Cortex of kidney (tissue), 1 donor: ENCODE data around the gene BTBD9.

ENCODE experiments used
- DNase-seq: peaks from one replicate; lab custom pipeline; 2025; lab: John Stamatoyannopoulos, UW

The BTBD9 gene

DNA sequence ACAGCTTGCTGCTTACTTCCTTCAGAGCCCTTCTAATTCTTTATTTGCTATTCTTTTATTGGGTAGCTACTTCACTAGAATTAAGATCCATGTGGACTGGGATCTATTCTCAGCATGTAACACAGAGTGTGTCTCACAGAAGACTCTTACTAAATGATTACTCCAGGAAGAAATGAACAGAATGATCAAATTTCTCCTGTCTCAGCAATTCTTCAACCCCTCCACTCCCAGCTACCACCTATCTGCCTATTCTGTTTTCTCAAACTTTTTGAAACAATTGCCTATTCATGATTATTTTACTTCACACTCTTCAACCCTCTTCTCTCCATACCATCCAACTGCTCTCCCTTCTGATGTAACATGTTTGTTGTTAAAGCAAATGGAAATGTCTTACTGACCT is 132.6 kb downstream of the BTBD9 start:
- DNase-seq = no peak

DNA sequence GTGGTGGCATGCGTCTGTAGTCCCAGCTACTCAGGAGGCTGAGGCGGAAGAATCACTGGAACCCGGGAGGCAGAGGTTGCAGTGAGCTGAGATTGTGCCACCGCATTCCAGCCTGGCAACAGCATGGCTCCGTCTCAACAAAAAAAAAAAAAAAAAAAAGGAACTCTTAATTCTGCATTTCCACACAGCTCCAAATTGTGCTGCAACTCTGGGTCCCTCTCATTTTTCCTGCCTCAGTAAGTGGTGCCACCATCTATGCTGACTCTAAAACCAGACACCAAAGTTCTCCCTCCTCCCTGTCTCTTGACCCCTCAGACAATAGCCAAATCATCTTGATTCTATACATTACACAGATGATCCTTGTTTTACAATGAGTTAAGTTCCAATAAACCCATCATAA is 133.9 kb downstream of the BTBD9 start:
- DNase-seq = no peak

DNA sequence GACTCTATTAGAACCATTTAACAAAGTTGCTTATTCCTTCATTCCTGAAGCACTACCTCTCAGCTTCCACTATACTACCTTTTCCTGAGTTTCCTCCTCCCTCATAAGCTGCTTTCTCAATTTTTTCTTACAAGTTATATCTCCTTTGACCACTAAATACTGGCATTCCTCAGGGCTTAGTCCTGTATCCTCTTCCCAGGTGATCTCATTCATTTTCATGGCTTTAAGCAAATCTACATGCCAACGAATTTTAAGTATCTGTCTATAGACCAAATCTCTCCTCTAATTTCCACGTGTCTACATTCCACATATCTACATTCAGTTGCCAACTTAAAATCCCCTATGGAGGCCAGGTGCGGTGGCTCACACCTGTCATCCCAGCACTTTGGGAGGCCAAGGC is 134.7 kb downstream of the BTBD9 start:
- no peak for DNase-seq

DNA sequence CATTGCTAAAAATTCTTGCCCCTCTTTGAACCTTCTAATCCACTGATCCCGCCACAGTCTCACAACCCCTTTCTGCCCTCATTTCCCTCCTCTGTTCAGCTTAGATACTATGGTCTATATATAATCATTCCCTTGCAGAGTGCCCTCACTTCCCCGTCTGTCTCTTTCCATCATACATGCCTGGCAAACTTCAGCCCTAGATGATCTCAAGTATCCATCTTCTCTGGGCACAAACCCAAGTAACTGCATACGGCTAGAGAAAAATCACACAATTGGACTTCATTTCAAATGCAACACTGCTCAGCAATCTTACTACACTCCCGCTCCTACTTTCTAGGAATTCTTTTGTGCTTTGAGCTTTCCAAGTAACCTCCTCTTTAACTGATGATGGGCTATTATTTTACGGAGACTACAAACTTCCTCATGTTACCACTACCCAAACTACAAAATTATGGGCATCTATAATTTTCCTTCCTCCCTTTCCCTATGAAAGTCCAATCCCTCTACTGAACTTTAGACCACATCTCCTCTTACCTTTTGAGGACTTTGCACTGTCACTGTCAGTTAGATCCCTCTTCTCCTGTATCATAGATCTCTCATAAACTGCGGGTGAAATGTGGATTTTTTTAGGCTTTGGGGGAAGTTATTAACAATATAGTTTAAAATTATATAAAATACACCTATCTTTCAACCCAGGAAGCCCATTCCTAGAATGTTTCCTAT is 135.6 kb downstream of the BTBD9 start:
- no peak for DNase-seq

DNA sequence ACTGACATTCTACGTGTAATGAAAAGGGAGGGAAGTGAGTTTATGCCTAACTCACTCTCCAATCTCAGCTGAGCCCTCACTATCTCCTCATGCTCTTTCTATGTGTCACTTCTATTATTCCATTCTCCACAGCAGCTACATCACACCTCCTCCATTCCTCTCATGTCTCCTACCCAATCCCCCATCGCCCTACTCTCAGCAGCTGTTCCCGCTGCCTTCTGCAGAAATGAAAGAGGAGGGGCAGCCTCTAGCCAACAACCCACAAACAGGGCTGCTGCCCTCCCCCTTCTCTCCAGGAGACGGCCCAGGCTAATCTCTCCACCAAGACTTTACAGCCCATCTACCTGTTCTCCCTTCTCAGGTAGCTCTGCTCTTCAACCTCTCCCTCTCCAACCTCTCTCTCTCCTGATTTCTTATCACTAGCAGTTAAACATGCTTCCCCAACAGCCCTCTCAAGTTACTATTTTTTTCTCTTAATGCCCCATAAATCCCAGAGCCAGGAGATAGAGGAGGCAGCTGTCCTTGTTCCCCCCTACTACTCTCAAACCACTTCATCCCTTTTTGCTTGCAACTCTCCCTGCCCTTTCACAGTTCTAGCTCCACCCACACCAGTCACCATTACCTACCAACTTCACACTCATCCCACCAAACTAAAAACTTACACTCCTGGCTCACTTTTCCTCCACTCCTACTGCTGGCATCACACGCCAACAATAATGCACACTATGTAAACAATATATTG is 136.5 kb downstream of the BTBD9 start:
- no peak for DNase-seq

DNA sequence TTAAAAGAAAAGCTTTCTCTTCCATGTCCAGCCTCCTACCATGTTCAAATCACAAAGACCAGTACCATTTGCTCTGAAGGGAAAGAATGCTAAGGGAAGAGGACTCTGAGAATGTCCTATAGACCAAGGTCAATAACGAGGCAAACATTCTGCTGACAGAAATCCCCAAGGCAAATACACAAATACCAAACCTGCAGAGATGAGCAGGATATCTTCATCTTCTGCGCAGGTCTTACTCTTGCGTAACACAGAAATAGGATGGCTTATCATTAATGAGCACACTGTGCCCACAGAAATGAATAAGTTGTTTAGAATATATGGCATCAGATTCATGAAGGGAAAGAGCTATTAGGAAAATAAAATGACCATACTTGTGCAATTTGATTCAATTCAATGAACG is 137.3 kb downstream of the BTBD9 start:
- DNase-seq = no peak

DNA sequence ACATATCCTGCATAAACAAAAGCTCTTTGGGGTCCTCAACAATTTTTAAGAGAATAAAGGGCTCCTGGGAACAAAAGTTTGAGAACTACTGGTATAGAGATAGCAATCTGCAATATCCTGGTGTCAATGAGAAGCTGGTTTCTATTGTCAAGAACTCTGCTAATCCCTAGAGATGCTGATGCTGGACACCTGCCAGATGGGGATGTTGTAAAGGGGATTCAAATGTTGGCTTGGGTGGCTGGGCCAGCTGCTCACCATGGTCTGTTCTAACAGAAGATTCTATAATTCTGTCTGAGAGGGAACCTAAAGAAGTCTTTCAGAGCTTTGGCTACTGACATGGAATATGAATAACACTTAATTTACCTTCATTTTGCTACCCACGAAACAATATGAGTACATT is 137.8 kb downstream of the BTBD9 start:
- no peak for DNase-seq

DNA sequence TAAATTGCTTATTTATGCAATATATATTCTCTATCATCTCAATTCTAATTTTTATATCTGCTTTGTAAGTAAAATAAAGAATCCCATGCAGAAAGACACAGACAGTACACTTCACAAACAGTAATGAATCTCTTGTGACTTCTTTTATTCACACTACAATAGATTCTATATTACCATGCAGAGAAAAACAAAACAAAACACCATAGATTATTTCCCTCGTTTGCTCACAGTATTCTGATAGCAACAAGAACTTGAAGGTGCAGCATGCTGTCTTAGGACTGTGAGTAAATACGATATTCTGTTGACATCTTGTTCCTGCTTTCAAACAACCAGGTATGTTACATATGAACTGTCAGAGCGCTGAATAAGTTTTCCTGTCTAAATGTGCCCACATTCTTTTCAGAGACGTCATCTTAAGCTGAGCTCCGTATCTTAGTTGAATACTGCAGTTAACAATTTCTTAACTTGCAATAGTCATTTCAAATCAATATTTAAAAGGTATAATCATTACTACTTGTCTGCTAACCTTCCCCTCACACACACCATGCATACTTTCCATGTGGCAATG is 140.1 kb downstream of the BTBD9 start:
- DNase-seq = no peak

DNA sequence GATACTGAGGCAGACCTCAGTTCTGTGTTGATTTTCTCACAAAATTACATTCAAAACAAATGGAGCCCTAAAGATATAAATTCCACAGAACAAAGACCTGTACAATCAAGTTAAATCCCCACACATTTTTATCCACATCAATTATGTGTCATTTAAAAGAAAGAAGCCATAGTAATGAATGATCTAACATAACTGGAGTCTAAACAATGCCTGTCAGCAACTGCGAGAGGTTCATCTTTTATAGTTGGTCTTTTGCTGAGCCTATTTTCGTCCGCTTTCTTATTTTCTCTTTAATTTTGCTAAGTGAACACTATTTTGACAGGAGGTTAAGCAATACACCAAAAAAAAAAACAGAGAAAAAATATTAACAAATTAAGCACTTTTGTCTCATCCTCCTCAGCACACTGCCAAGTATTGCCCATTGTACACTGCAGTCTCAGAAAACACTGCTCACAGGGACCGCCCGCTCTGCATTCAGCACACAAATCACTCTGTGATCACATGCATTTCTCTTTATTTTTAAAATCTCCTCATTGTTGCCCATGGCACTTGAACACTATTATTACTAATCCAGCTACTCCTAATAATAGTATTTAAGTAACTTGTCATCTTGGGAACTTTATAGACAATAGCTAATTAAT is 140.8 kb downstream of the BTBD9 start:
- DNase-seq = no peak

DNA sequence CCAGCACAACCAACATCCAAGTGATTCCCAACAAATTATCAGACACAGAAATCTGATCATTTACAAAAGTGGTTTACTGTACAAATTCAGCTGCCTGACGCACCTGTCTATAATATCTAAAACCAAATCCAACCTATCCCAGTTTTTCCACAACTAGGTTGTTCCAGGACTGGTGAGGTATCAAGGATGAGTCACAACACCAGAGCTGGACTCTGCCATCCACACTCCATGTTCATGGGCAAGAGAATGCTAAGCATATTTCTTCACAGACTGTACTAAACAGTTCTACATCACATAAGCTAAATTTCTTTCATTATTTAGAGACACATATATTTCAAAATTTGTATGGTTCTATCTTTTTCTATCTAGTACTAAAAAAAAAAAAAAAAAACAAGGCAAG is 141.6 kb downstream of the BTBD9 start:
- no peak for DNase-seq

DNA sequence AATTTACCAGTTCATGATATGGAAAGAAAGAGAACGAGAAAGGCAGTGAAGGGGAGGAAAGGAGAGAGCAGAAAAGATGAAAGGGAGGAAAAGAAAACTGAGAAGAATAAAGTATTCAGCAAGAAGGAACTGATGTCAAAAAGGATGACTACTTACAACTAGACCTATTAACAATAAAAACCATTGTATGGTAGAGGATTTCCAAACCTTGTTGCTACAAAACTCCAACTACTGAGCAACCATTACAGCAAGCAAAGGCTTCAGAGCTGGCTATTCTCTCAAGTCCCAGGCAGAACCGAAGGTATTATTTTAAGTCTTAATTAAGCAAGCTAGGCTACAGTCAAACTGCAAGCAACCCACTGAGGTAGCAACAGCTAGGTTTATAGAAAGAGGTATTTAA is 142.2 kb downstream of the BTBD9 start:
- DNase-seq = no peak

DNA sequence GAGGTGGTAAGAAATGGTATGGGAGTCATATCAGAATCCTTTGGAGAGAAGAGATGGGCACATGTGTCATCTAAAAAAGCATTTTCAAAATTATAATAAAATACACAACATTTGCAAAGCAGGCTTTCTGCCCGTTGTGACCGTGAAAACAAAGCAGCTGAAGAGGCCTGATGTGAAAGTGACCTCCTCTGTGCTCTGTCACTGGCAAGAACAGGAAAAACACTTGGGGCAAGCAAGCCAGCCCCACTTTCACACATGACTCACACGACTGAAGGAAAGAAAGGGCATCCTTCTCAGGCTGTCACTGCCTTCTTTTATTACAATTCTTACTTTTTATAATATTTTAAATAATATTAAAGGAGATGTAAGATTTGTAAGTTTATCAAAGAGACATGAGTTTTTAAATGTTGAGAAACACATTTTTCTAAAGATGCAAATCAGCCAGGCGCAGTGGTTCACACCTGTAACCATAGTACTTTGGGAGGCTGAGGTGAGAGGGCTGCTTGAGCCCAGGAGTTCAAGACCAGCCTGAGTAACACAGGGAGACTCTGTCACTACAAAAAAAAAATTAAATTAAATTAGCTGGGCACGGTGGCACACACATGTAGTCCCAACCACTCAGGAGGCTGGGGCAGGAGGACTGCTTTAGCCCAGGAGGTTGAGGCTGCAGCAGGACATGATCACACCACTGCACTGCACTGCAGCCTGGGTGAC is 143.7 kb downstream of the BTBD9 start:
- DNase-seq = no peak

DNA sequence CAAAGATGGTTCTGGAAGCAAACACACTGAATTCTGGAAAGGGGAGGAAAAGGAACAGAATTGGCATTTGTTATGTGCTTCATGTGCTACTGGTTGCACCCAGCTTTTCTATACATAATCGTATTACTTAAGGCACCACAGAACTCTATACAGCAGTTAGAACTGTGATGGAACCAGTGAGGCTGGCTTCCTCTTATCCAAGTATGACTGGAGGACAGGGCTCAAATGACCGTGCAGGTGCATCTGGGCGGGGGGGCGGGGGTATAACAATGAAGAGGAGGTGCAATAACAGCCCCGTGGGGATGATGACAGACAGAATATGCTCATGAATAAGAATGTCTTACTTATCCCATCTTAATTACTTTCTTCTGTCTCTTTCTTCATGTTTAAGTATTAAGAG is 144.2 kb downstream of the BTBD9 start:
- no peak for DNase-seq

DNA sequence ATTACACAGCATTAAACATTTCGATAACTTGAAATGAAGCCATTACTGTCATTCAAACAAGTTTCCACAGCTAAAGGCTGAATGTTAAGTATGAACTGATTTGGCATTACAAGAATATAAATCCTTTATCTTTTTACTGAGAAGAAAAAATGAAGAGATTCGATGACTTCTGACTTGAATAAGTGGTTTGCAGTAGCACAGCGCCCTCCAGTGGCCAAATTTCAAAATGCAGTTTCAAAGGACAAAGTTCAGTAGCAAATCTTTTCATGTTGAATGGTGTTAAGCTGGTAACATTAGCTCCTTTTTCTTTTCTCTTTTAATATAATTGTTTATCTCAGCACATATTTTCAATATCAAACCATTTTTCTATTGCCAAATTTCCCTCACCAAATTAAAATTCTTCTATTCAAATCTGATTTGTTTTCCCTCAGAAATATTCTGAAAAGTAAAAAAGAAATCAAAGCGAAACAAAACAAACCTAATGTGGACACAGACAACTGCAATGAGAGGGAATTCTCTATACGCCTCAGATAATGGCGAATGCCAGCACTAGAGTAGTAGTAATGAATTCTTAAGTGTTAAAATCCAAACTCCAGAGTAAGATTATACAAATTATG is 145.7 kb downstream of the BTBD9 start:
- DNase-seq = no peak

DNA sequence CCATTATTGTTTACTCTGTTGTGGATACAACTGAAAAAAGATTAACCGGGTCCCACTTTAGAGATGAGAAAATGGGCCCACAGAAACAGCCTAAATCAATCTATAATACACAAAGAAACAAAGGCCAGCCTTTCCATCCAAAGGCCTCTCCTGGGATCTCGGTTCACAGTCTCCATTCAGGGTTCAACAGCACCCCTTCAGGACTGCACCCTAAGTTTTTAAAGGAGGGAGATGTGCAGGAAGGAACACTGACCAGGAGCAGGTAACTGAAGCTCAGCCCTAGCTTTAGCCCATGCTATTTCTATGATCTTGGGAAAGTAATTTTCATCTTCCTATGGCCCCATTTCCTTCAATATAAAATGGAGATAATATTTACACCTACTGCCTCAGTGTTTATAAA is 147.7 kb downstream of the BTBD9 start:
- DNase-seq = no peak

DNA sequence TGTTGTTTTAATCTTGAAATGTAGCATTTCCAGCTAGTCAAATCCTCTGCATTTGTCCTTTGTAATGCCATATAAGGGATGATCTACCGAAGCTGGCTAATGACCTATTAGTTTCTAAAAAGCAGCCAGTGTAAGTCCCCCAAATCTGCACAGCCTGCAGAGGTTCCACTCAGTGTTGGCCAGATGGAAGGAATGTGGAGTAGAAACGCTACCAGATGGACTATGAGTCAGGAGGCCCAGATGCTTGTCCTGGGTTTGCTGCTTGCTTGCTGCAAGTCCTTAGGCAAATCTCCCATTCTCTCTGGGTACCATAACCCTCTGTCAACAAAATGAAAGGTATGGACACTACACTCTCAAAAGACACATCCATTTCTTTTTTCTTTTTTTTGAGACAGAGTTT is 149.8 kb downstream of the BTBD9 start:
- DNase-seq = no peak

DNA sequence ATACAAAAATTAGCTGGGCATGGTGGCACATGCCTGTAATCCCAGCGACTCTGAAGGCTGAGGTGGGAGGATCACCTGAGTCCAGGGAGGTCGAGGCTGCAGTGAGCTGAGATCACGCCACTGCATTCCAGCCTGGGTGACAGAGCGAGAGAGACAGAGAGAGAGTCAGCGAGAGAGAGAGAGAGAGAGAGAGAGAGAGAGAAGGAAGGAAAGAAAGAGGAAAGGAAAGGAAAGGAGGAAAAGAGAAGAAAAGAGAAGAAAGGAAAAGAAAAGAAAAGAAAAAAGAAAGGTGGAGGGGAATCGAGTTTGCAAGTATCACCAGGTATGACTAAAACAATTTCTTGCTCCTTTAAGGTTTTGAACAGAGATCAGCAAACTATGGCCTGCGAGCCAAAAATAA is 152.3 kb downstream of the BTBD9 start:
- no peak for DNase-seq

DNA sequence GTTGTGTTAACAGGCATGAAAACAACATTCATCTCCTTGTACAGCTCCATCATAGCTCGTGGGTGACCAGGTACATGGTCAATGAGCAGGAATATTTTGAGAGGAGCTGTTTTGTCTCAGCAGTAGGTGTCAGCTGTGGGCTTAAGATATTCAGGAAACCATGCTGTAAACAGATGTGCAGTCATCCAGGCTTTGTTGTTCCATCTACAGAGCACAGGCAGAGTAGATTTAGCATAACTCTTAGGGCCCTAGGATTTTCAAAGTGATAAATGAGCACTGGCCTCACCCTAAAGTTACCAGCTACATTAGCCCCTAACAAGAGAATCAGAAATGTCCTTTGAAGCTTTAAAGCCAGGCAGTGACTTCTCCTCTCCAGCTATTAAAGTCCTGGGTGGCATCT is 154.2 kb downstream of the BTBD9 start:
- no peak for DNase-seq

DNA sequence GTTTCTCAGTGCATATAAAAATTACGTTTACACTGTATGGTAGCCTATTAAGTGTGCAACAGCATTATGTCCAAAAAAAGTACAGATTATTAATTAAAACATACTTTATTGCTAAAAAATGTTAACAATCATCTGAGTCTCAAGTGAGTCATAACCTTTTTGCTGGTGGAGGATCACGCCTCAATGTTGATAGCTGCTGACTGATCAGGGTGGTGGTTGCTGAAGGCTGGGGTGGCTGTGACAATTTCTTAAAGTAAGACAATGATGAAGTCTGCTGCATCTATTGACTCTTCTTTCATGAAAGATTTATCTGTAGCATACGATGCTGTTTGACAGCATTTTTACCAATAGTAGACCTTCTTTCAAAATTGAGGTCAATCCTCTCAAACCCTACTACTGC is 155.1 kb downstream of the BTBD9 start:
- DNase-seq = no peak

DNA sequence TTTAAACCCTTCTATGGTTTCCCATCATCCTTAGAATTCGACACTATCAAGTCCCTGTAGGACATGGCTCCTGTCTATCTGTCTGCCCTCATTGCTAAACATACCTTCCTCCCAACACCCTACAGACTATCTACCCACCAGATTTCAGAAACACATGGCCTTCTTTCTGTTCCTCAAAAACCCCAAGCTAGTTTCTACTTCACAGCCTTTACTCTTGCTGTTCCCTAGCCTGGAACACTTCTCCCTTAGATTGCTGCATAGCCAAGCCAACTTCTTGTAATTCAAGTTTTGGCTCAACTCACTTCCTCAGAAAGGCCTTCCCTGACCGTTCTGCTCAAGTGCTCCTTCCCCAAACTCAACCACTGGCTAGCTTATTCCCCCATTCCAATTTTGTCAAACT is 156.2 kb downstream of the BTBD9 start:
- no peak for DNase-seq

DNA sequence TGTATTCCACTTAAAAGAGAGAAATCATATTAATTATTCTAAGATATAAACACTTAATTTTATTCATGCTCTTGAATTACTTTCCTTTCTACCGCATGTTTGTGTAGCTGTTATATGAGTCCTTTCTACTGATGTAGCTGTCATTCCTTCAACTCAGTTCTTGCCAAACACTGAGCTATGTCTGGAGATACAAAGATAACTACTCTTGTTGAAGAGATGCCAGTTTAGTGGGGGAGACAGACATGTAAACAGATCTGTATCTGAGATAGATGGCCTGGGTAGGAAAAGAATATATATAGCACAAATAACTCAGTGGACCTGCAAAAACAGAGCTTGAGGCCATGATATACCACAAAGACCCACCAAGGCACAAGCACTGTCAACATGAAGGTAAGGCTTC is 157.3 kb downstream of the BTBD9 start:
- DNase-seq = no peak

DNA sequence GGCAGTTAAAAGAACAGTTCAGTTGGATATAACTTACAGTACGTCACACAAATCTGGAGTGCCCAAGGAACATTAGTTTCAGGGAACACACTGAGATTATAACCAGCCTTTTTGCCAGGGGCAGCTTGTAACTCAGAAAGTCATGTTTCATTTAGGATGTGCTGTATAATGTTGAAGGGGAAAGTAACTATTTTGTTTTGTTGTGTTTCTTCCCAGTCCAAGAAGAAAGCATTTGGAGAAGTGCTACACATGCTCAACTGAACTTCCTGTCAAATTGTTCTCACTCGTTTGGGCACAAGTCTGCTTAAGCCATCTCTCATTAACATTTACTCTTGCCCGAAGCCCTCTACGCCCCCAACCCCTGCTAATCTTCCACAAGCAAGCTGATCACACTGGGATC is 157.9 kb downstream of the BTBD9 start:
- no peak for DNase-seq
